SK-N-SH (cell line): ENCODE measurements around the gene AIMP1. TPM values are rescaled to one million over a fixed set of nuclear protein-coding genes. Genes with fewer than 3 reads are reported as not detected.

Experiments
- CTCF ChIA-PET: fragments of 300-600, 350-600 bp; formaldehyde crosslinking; extraction: SDS; loops from one replicate; lab custom pipeline; 2021; lab: Yijun Ruan, JAX
- POLR2A ChIA-PET: fragments of 350-600 bp; sonication (Branson Sonifier 250); formaldehyde crosslinking; extraction: SDS; loops from one replicate; lab custom pipeline; 2020; ENCODE audit warnings: antibody characterized with exemption, inconsistent platforms; lab: Yijun Ruan, JAX
- DNase-seq: peaks from one replicate; pipeline ENCODE4 v3.0.0; 2012
- H2AFZ ChIP-seq: fragments of 200-600 bp; sonication (generic); 2 replicates; pipeline ENCODE4 v1.8.1; 2016; ENCODE audit warnings: antibody characterized with exemption, mild to moderate bottlenecking, low read depth
- H3F3A ChIP-seq: fragments of 200-600 bp; sonication (generic); replicated peaks from 2 replicates; pipeline ENCODE3; 2016; ENCODE audit warnings: antibody characterized with exemption, mild to moderate bottlenecking; ENCODE audit not compliant: insufficient read depth
- H3K27ac ChIP-seq, 2 experiments: fragments of 200-500 bp in 1 of 2; fragments of 200-600 bp in 1 of 2; sonication (Bioruptor generic) in 1 of 2; sonication (generic), shearing (Covaris generic) in 1 of 2; 2 replicates each; pipeline versions ENCODE4 v1.5.1 to v1.6.1; 2014 to 2016; ENCODE audit warnings: low read depth in 2 of 2, inconsistent platforms in 1 of 2, low read length in 1 of 2, mild to moderate bottlenecking in 1 of 2, mixed read lengths in 1 of 2
- H3K27me3 ChIP-seq: fragments of 200-600 bp; sonication (generic), shearing (Covaris generic); 2 replicates; pipeline ENCODE4 v1.6.1; 2016; ENCODE audit warnings: mixed run types; ENCODE audit not compliant: insufficient read depth
- H3K36me3 ChIP-seq, 2 experiments: fragments of 200-500 bp in 1 of 2; fragments of 200-600 bp in 1 of 2; sonication (Bioruptor generic) in 1 of 2; sonication (generic) in 1 of 2; replicated peaks in 1 of 2; 2 replicates each; pipeline versions ENCODE3 to v1.5.1; 2014 to 2016; ENCODE audit warnings: low read length in 1 of 2, mild to moderate bottlenecking in 1 of 2; ENCODE audit not compliant: insufficient read depth in 2 of 2, control insufficient read depth in 1 of 2
- H3K4me1 ChIP-seq, 2 experiments: fragments of 200-500 bp in 1 of 2; fragments of 200-600 bp in 1 of 2; sonication (Bioruptor generic) in 1 of 2; sonication (generic), shearing (Covaris generic) in 1 of 2; 2 replicates each; pipeline versions ENCODE4 v1.5.1 to v1.6.1; 2014 to 2016; ENCODE audit warnings: low read depth in 1 of 2, low read length in 1 of 2, mixed run types in 1 of 2; ENCODE audit not compliant: insufficient read depth in 2 of 2, control insufficient read depth in 1 of 2
- H3K4me2 ChIP-seq: fragments of 200-600 bp; sonication (generic), shearing (Covaris generic); 2 replicates; pipeline ENCODE4 v1.6.1; 2017; ENCODE audit warnings: mixed run types
- H3K4me3 ChIP-seq, 2 experiments: fragments of 200-500 bp in 1 of 2; fragments of 200-600 bp in 1 of 2; sonication (Bioruptor generic) in 1 of 2; sonication (generic), shearing (Covaris generic) in 1 of 2; 2 replicates each; pipeline versions ENCODE4 v1.5.1 to v1.8.1; 2014 to 2016; ENCODE audit warnings: low read depth in 2 of 2, inconsistent platforms in 1 of 2, low read length in 1 of 2, mild to moderate bottlenecking in 1 of 2, mixed read lengths in 1 of 2, moderate library complexity in 1 of 2
- H3K79me2 ChIP-seq: fragments of 200-600 bp; sonication (generic); 2 replicates; pipeline ENCODE4 v1.8.1; 2017; ENCODE audit warnings: mild to moderate bottlenecking; ENCODE audit not compliant: insufficient read depth
- H3K9ac ChIP-seq: fragments of 200-600 bp; sonication (generic); 2 replicates; pipeline ENCODE4 v1.6.1; 2017; ENCODE audit warnings: mixed run types
- H3K9me2 ChIP-seq: fragments of 200-600 bp; sonication (generic); 2 replicates; pipeline ENCODE4 v1.6.1; 2017; ENCODE audit warnings: mixed run types
- H3K9me3 ChIP-seq: fragments of 200-600 bp; sonication (generic); 2 replicates; pipeline ENCODE4 v1.6.1; 2017; ENCODE audit warnings: mixed run types, mild to moderate bottlenecking, moderate library complexity
- H4K20me1 ChIP-seq: fragments of 200-600 bp; sonication (generic); 2 replicates; pipeline ENCODE4 v1.6.1; 2017; ENCODE audit warnings: mild to moderate bottlenecking, mixed run types; ENCODE audit not compliant: insufficient read depth
- CHD2 ChIP-seq: fragments of 150-350 bp; IDR thresholded peaks from 2 replicates; pipeline ENCODE4 v1.6.1; 2018; ENCODE audit warnings: low read length; ENCODE audit not compliant: partially characterized antibody
- ELF1 ChIP-seq: IDR thresholded peaks from 2 replicates; pipeline ENCODE4 v1.4.0; 2012
- EP300 ChIP-seq, 2 experiments: IDR thresholded peaks; 2 replicates each; pipeline versions ENCODE4 v1.4.0 to v1.6.1; 2012; ENCODE audit warnings: borderline replicate concordance in 1 of 2, low read depth in 1 of 2, low read length in 1 of 2
- EZH2phosphoT487 ChIP-seq: fragments of 200-600 bp; sonication (generic); IDR thresholded peaks from 2 replicates; pipeline ENCODE4 v1.6.1; 2017; ENCODE audit warnings: low read depth, mixed run types, mild to moderate bottlenecking, antibody characterized with exemption, moderate library complexity, borderline replicate concordance
- FOSL2 ChIP-seq: IDR thresholded peaks from 2 replicates; pipeline ENCODE4 v1.4.0; 2012; ENCODE audit warnings: low read depth, mild to moderate bottlenecking, moderate library complexity, borderline replicate concordance
- FOXJ3 ChIP-seq: sonication (generic); formaldehyde crosslinking; IDR thresholded peaks from 2 replicates; pipeline ENCODE4 v1.5.1; 2020; ENCODE audit warnings: mild to moderate bottlenecking, missing genetic modification reagents
- FOXM1 ChIP-seq: IDR thresholded peaks from 2 replicates; pipeline ENCODE4 v1.4.0; 2012; ENCODE audit warnings: low read depth, mild to moderate bottlenecking
- GABPA ChIP-seq: IDR thresholded peaks from 2 replicates; pipeline ENCODE4 v1.4.0; 2012; ENCODE audit warnings: low read depth, mild to moderate bottlenecking
- GATA2 ChIP-seq: sonication (generic); formaldehyde crosslinking; IDR thresholded peaks from 2 replicates; pipeline ENCODE4 v1.5.0; 2020; ENCODE audit warnings: mild to moderate bottlenecking, missing genetic modification reagents
- JUND ChIP-seq: IDR thresholded peaks from 2 replicates; pipeline ENCODE4 v1.4.0; 2012
- MEF2A ChIP-seq: IDR thresholded peaks from 2 replicates; pipeline ENCODE4 v1.4.0; 2012; ENCODE audit warnings: low read depth, borderline replicate concordance
- MXI1 ChIP-seq: IDR thresholded peaks from 2 replicates; pipeline ENCODE4 v1.6.1; 2012; ENCODE audit warnings: mild to moderate bottlenecking, low read depth, low read length, improper control_type of control experiment
- NRF1 ChIP-seq: IDR thresholded peaks from 2 replicates; pipeline ENCODE4 v1.6.1; 2012; ENCODE audit warnings: low read depth, mild to moderate bottlenecking, low read length
- POLR2AphosphoS5 ChIP-seq: IDR thresholded peaks from 2 replicates; pipeline ENCODE4 v1.6.1; 2012; ENCODE audit warnings: low read depth, low read length
- RAD21 ChIP-seq: IDR thresholded peaks from 2 replicates; pipeline ENCODE4 v1.6.1; 2012; ENCODE audit warnings: mild to moderate bottlenecking, low read length
- RCOR1 ChIP-seq: fragments of 150-350 bp; IDR thresholded peaks from 2 replicates; pipeline ENCODE4 v1.6.1; 2017; ENCODE audit warnings: antibody characterized with exemption, low read length
- RFX5 ChIP-seq: IDR thresholded peaks from 2 replicates; pipeline ENCODE4 v1.6.1; 2012; ENCODE audit warnings: mild to moderate bottlenecking, improper control_type of control experiment, low read length
- RXRA ChIP-seq: IDR thresholded peaks from 2 replicates; pipeline ENCODE4 v1.4.0; 2012; ENCODE audit warnings: low read depth, mild to moderate bottlenecking, borderline replicate concordance
- SIN3A ChIP-seq: IDR thresholded peaks from 2 replicates; pipeline ENCODE4 v1.6.1; 2012; ENCODE audit warnings: low read depth, mild to moderate bottlenecking, low read length, moderate library complexity, borderline replicate concordance
- TAF1 ChIP-seq: IDR thresholded peaks from 2 replicates; pipeline ENCODE4 v1.6.1; 2012; ENCODE audit warnings: low read depth, mild to moderate bottlenecking, low read length, moderate library complexity, borderline replicate concordance
- TCF12 ChIP-seq: IDR thresholded peaks from 2 replicates; pipeline ENCODE4 v1.4.0; 2012
- YY1 ChIP-seq: IDR thresholded peaks from 2 replicates; pipeline ENCODE4 v1.4.0; 2012; ENCODE audit warnings: low read depth, mild to moderate bottlenecking
- WGBS: methylation state at CpG from one replicate; pipeline ENCODE4 v1.1.6; 2017; ENCODE audit warnings: low lambda C conversion rate; 5-methylcytosine and 5-hydroxymethylcytosine counted together
- polyA plus RNA-seq, 3 experiments: library from polyadenylated mRNA; depleted of rRNA; stranded (reverse); fragments of >200 nt; gene quantifications; 2 replicates each; pipeline ENCODE4 v1.2.3, GENCODE V29; 2012
- TF ChIP-seq, protein P1 (sequence below): IDR thresholded peaks from 2 replicates; pipeline ENCODE4 v1.4.0; 2012; ENCODE audit warnings: low read depth
- TF ChIP-seq, protein P2 (sequence below): fragments of 150-350 bp; IDR thresholded peaks from 2 replicates; pipeline ENCODE4 v1.6.1; 2017; ENCODE audit warnings: antibody characterized with exemption, low read length, low read depth, borderline replicate concordance
- TF ChIP-seq, protein P3 (sequence below): fragments of 150-350 bp; IDR thresholded peaks from 2 replicates; pipeline ENCODE4 v1.6.1; 2016; ENCODE audit warnings: mild to moderate bottlenecking, low read depth, low read length
- TF ChIP-seq, protein P4 (sequence below): IDR thresholded peaks from 2 replicates; pipeline ENCODE4 v1.4.0; 2012; ENCODE audit warnings: low read depth, borderline replicate concordance

Gene AIMP1
- polyA plus RNA-seq, 1 of the 3 experiments (the other 2 are of a cell fraction) = 14.0 TPM

DNA sequence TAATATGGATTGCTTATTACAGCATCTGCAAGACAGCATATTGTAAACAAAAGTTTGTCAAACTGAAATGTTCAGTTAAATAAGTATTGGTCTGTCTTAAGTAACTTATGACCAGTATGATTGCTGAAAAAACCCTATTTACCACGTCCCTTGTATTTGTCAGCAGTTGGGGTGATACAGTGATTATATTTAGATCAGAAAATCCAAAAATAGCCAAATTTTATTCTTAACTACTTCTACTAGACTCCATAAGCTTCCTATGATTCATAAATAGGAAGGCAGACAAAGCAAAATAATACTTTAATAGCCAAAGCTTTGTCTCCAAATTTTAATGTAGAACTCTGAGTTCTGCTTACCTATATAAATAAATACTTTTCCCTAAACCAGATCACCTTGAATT, 45.6 kb upstream of the AIMP1 start:
- Histone ChIP-seq H3K9me3 (no peaks in the 10 kb centered on the region), H3K4me3 (no peak overlapping the region), H3K79me2 (peaks cover 10% of the 10 kb centered on the region; the same call in 1 of the 2 replicates), H3F3A (no peaks in the 10 kb centered on the region), H3K27ac (no peak overlapping the region), H2AFZ (no peak overlapping the region), H3K36me3 (peaks cover 0 to 14% of the 10 kb centered on the region in 2 experiments), H3K9ac (no peak overlapping the region), H3K27me3 (no peaks in the 10 kb centered on the region), H3K9me2 (no peaks in the 10 kb centered on the region), H3K4me2 (no peak overlapping the region), H4K20me1 (no peaks in the 10 kb centered on the region), H3K4me1 (peaks cover 0 to 3% of the 10 kb centered on the region in 2 experiments; a peak in 2 of 4 replicates)
- CTCF ChIA-PET = no interaction called here
- DNase-seq = no peak
- TF ChIP-seq RCOR1 (no peak), RAD21 (no peak), MXI1 (no peak), POLR2AphosphoS5 (no peak), FOXJ3 (no peak), TCF12 (no peak), YY1 (no peak), EZH2phosphoT487 (no peak), RXRA (no peak), EP300 (IDR thresholded peaks at IDR 0.05; ENCODE audit: borderline replicate concordance in 1 of 2, low read depth in 1 of 2, low read length in 1 of 2) (no peak), NRF1 (no peak), TAF1 (no peak), FOSL2 (no peak)
- POLR2A ChIA-PET = no interaction called here
- WGBS = 80% methylated on average over 1 of the region's 1 CpG

DNA sequence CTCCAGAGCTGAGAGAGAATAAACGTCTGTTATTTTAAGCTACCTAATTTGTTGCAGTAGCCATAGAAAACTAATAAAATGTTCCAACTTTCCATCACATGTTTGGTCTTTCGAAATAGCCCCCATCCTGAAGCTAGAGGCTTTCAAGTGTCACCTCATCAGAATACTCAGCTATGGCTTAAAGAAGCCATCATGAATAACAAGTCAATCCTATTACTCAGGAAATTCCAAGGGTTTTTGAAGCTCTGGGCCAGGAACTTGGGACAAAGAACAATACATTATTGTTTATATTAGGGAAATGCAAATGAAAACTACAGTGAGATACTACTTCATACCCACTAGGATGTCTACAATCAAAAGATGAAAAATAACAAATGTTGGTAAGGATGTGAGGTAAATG, 42.5 kb upstream of the AIMP1 start:
- Histone ChIP-seq H2AFZ (no peak overlapping the region), H3K4me3 (no peak overlapping the region), H3K36me3 (peaks cover 0 to 11% of the 10 kb centered on the region in 2 experiments), H3K4me1 (peaks cover 0 to 3% of the 10 kb centered on the region in 2 experiments; a peak in 2 of 4 replicates), H3K9me2 (no peaks in the 10 kb centered on the region), H3K9me3 (no peaks in the 10 kb centered on the region), H3K27ac (no peak overlapping the region), H3K27me3 (no peaks in the 10 kb centered on the region), H3K4me2 (no peak overlapping the region), H3K79me2 (peaks cover 9% of the 10 kb centered on the region; the same call in 1 of the 2 replicates), H4K20me1 (no peaks in the 10 kb centered on the region), H3F3A (peaks cover 5% of the 10 kb centered on the region), H3K9ac (no peak overlapping the region)
- POLR2A ChIA-PET = no interaction called here
- CTCF ChIA-PET = no interaction called here
- WGBS = 88% methylated on average over 2 of the region's 2 CpGs
- DNase-seq = no peak
- TF ChIP-seq EZH2phosphoT487 (no peak), GATA2 (CRISPR knock-in tag) (no peak), POLR2AphosphoS5 (no peak), FOXJ3 (no peak), FOSL2 (no peak), RFX5 (no peak), MEF2A (no peak), JUND (no peak), SIN3A (no peak), MXI1 (no peak), ELF1 (no peak), RCOR1 (no peak), CHD2 (no peak), GABPA (no peak), FOXM1 (no peak), NRF1 (no peak)
- TF ChIP-seq, protein P1, sequence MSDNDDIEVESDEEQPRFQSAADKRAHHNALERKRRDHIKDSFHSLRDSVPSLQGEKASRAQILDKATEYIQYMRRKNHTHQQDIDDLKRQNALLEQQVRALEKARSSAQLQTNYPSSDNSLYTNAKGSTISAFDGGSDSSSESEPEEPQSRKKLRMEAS = no peak
- TF ChIP-seq, protein P2, sequence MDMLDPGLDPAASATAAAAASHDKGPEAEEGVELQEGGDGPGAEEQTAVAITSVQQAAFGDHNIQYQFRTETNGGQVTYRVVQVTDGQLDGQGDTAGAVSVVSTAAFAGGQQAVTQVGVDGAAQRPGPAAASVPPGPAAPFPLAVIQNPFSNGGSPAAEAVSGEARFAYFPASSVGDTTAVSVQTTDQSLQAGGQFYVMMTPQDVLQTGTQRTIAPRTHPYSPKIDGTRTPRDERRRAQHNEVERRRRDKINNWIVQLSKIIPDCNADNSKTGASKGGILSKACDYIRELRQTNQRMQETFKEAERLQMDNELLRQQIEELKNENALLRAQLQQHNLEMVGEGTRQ = no peak
- TF ChIP-seq, protein P3, sequence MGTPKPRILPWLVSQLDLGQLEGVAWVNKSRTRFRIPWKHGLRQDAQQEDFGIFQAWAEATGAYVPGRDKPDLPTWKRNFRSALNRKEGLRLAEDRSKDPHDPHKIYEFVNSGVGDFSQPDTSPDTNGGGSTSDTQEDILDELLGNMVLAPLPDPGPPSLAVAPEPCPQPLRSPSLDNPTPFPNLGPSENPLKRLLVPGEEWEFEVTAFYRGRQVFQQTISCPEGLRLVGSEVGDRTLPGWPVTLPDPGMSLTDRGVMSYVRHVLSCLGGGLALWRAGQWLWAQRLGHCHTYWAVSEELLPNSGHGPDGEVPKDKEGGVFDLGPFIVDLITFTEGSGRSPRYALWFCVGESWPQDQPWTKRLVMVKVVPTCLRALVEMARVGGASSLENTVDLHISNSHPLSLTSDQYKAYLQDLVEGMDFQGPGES = no peak
- TF ChIP-seq, protein P4, sequence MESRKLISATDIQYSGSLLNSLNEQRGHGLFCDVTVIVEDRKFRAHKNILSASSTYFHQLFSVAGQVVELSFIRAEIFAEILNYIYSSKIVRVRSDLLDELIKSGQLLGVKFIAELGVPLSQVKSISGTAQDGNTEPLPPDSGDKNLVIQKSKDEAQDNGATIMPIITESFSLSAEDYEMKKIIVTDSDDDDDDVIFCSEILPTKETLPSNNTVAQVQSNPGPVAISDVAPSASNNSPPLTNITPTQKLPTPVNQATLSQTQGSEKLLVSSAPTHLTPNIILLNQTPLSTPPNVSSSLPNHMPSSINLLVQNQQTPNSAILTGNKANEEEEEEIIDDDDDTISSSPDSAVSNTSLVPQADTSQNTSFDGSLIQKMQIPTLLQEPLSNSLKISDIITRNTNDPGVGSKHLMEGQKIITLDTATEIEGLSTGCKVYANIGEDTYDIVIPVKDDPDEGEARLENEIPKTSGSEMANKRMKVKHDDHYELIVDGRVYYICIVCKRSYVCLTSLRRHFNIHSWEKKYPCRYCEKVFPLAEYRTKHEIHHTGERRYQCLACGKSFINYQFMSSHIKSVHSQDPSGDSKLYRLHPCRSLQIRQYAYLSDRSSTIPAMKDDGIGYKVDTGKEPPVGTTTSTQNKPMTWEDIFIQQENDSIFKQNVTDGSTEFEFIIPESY = no peak
